Effector memory CD4-positive, alpha-beta T cell (primary cell): Measurements from ENCODE around the gene HHIPL1.

Experiments
- DNase-seq, 3 donors: peaks; one replicate each; pipeline ENCODE4 v3.0.0-alpha.2; 2020
- H3K27ac ChIP-seq: 2 replicates; pipeline ENCODE4 v1.7.0; 2013; ENCODE audit warnings: mild to moderate bottlenecking, low read length, moderate library complexity; ENCODE audit not compliant: insufficient read depth, poor library complexity, severe bottlenecking
- H3K27me3 ChIP-seq: replicated peaks from 2 replicates; pipeline ENCODE4 v1.7.0; 2013; ENCODE audit warnings: mild to moderate bottlenecking, low read length; ENCODE audit not compliant: insufficient read depth, control insufficient read depth, poor library complexity, severe bottlenecking
- H3K36me3 ChIP-seq: 2 replicates; pipeline ENCODE4 v1.7.0; 2013; ENCODE audit warnings: mild to moderate bottlenecking, low read length, moderate library complexity; ENCODE audit not compliant: control insufficient read depth, insufficient read depth
- H3K4me1 ChIP-seq: 2 replicates; pipeline ENCODE4 v1.7.0; 2013; ENCODE audit warnings: low read length, mild to moderate bottlenecking; ENCODE audit not compliant: control insufficient read depth, insufficient read depth, poor library complexity, severe bottlenecking
- H3K4me3 ChIP-seq: 2 replicates; pipeline ENCODE4 v1.7.0; 2013; ENCODE audit warnings: low read length, low read depth, mild to moderate bottlenecking; ENCODE audit not compliant: insufficient read depth, poor library complexity, severe bottlenecking
- H3K9me3 ChIP-seq: 2 replicates; pipeline ENCODE4 v1.7.0; 2013; ENCODE audit warnings: mild to moderate bottlenecking, low read length, moderate library complexity; ENCODE audit not compliant: control insufficient read depth

The HHIPL1 gene

DNA sequence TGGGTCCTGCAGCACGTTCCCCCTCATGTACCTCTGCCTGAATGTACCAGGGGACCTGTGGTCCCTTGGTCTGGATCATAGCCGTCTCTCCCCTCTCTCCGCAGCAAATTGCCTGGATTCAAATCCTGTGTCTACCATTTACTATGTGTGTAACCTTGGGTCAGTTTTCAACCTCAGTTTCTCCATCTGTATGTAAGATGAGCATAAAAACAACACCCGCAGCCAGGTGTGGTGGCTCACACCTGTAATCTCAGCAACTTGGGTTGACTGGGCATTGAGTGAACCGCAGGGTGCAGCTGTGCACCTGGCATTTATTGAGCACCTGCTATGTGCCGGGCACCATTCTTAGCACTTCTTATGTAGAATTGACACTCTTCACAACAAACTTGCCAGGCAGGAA is 53.3 kb downstream of the HHIPL1 start:
- no peaks in the 10 kb centered on the region for H3K4me1 ChIP-seq
- no peak for DNase-seq
- H3K36me3 ChIP-seq: no peaks in the 10 kb centered on the region
- H3K27ac ChIP-seq: no peak overlapping the region
- H3K9me3 ChIP-seq: no peaks in the 10 kb centered on the region
- no peaks in the 10 kb centered on the region for H3K27me3 ChIP-seq
- H3K4me3 ChIP-seq: no peak overlapping the region

DNA sequence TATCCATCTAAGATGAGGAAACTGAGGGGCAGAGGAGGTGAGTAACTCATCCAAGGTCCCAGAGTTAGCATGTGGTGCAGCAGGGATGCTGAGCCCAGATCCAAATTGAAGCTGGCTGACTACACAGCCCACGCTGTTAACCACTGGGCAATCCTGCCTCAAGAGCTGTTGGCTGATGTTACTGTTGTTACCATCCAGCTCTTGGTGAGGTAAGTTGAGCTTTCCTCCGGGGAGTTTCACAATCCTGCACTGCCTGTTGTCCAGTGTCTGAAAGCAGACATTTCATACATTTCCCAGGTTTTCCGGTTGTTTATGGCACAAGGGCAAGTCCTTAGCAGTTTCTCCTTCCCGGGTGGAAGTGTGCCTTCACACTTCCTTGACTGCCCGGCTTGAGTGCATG is 53.7 kb downstream of the HHIPL1 start:
- Histone ChIP-seq H3K36me3 (no peaks in the 10 kb centered on the region), H3K9me3 (no peaks in the 10 kb centered on the region), H3K27ac (no peak overlapping the region), H3K4me1 (no peaks in the 10 kb centered on the region), H3K4me3 (no peak overlapping the region), H3K27me3 (no peaks in the 10 kb centered on the region)
- DNase-seq: no peak

- H3K4me1 ChIP-seq: no peaks in the 10 kb centered on the region
- H3K27ac ChIP-seq: no peak overlapping the region
- no peaks in the 10 kb centered on the region for H3K36me3 ChIP-seq
- no peak overlapping the region for H3K4me3 ChIP-seq
- H3K27me3 ChIP-seq: no peaks in the 10 kb centered on the region
- H3K9me3 ChIP-seq: no peaks in the 10 kb centered on the region
- DNase-seq: no peak
These were observed 54.3 kb downstream of the HHIPL1 start for GRCh38 chr14:99699085-99699760.

GRCh38 chr14:99699861-99700260 is 54.9 kb downstream of the HHIPL1 start:
- Histone ChIP-seq H3K27ac (no peak overlapping the region), H3K9me3 (no peaks in the 10 kb centered on the region), H3K4me3 (no peak overlapping the region), H3K4me1 (no peaks in the 10 kb centered on the region), H3K36me3 (no peaks in the 10 kb centered on the region), H3K27me3 (no peaks in the 10 kb centered on the region)
- no peak for DNase-seq

- Histone ChIP-seq H3K27me3 (no peaks in the 10 kb centered on the region), H3K27ac (no peak overlapping the region), H3K4me3 (no peak overlapping the region), H3K4me1 (no peaks in the 10 kb centered on the region), H3K36me3 (no peaks in the 10 kb centered on the region), H3K9me3 (no peaks in the 10 kb centered on the region)
- DNase-seq: no peak
These were observed 55.5 kb downstream of the HHIPL1 start for GRCh38 chr14:99700379-99700778.

DNA sequence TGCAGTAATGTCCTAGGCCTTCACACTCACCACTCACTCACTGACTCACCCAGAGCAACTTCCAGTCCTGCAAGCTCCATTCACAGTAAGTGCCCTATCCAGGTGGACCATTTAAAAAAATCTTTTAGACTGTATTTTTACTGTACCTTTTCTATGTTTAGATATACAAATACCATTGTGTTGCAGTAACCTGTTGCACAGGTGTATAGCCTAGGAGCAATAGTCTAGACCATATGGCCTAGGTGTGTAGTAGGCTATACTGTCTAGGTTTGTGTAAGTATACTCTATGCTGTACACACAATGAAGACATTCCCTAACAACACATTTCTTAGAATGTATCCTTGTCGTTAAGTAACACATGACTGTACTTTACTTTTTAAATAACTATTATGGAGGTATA is 56.3 kb downstream of the HHIPL1 start:
- Histone ChIP-seq H3K4me3 (no peak overlapping the region), H3K27ac (no peak overlapping the region), H3K4me1 (no peaks in the 10 kb centered on the region), H3K36me3 (no peaks in the 10 kb centered on the region), H3K9me3 (no peaks in the 10 kb centered on the region), H3K27me3 (no peaks in the 10 kb centered on the region)
- DNase-seq: no peak

DNA sequence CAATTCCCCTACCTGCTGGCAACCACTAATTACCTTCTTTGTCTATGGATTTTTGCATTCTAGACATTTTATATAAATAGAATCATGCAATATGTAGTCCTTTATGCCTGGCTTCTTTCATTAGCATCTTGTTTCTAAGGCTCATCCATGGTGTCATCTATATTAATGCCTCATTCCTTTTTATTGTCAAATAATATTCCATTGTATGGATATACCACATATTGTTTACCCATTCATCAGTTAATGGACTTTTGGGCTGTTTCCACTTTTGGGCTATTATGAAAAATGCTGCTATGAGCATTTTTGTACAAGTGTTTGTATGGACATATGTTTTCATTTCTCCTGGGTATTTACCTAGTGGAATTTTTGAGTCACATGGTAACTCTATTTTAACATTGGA is 57.2 kb downstream of the HHIPL1 start:
- Histone ChIP-seq H3K4me1 (no peaks in the 10 kb centered on the region), H3K4me3 (no peak overlapping the region), H3K36me3 (no peaks in the 10 kb centered on the region), H3K27me3 (no peaks in the 10 kb centered on the region), H3K9me3 (no peaks in the 10 kb centered on the region), H3K27ac (no peak overlapping the region)
- DNase-seq: no peak

DNA sequence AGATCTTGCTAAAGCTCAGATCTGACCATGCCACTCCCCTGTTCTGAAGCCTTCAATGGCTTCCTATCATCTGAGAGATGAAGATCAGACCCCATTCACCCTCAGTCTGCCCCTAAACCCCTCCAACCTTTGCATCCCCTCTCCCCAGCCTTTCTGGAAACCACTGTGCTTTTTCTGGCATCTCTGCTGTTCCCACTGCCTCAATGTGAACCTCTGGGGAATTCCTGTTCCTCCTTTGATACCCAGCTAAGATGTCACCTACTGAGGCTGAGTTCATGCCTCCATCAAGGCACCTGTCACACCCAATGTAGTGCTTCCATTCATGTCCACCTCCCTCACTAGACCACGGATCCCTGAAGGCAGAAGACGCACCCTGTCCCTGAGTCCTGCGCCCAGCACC is 58.5 kb downstream of the HHIPL1 start:
- no peaks in the 10 kb centered on the region for H3K9me3 ChIP-seq
- DNase-seq: no peak
- no peaks in the 10 kb centered on the region for H3K36me3 ChIP-seq
- no peak overlapping the region for H3K27ac ChIP-seq
- H3K4me3 ChIP-seq: no peak overlapping the region
- no peaks in the 10 kb centered on the region for H3K27me3 ChIP-seq
- no peaks in the 10 kb centered on the region for H3K4me1 ChIP-seq

DNA sequence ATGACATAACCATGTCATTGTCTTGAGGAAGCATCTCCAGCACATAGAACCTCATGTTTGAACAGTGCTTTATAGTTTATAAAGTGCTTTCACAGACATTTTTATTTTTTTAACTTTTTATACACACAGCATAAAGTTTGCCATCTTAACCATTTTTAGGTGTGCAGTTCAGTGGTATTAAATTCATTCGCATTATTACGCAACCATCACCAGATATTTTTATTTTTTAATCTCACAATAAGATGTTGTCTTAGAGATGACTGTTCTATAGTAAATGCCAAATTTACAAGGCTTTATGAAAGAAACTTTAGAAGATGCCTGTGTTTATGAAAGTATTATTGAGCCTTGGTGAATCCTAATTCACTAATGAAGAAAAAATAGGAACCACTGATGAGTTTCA is 59.1 kb downstream of the HHIPL1 start:
- H3K4me3 ChIP-seq: no peak overlapping the region
- H3K9me3 ChIP-seq: no peaks in the 10 kb centered on the region
- no peaks in the 10 kb centered on the region for H3K27me3 ChIP-seq
- no peak overlapping the region for H3K27ac ChIP-seq
- DNase-seq: no peak
- no peaks in the 10 kb centered on the region for H3K4me1 ChIP-seq
- no peaks in the 10 kb centered on the region for H3K36me3 ChIP-seq

- H3K27me3 ChIP-seq: no peaks in the 10 kb centered on the region
- no peak overlapping the region for H3K4me3 ChIP-seq
- no peaks in the 10 kb centered on the region for H3K4me1 ChIP-seq
- no peaks in the 10 kb centered on the region for H3K9me3 ChIP-seq
- no peaks in the 10 kb centered on the region for H3K36me3 ChIP-seq
- DNase-seq: no peak
- no peak overlapping the region for H3K27ac ChIP-seq
These were observed 61.4 kb downstream of the HHIPL1 start for GRCh38 chr14:99706107-99706900.
